ENCODE results near the gene PLSCR5. TPM values are rescaled to one million over a fixed set of nuclear protein-coding genes. Genes with fewer than 3 reads are reported as not detected.

PLSCR5 gene
- total RNA-seq, 1 experiment from 2014 or later: not detected

DNA sequence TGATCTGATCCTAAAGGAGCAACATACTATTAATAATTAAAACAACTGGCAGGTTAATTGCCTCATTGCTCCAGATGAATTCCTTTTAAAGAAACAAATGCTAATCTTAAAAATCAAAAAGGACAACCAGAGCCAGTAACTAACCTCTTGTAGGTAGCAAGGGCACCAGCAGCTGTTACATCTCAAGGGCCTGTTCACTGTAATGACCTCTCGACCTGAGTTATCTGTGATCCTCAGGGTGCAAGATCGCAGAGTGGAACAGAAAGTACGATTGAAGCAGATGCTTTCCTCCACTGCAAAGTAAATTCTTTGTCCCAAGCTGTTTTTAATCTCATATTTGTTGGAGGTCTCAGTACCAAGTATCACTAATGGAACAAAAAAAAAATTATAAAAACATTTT, 11.4 kb downstream of the PLSCR5 start:
- H3K36me3 ChIP-seq (ENCODE audit: control insufficient read depth, insufficient read depth, low read length): no peaks in the 10 kb centered on the region
- POLR2A ChIA-PET: no interaction called here
- H3K4me3 ChIP-seq (ENCODE audit: low read depth in 2 of 2, low read length in 2 of 2): no peak overlapping the region
- intact Hi-C loops (cut with micrococcal nuclease; ENCODE audit: unreplicated experiment): no loop called here
- no TSS peak for BruUV-seq (replicated peaks)
- H3K4me1 ChIP-seq (ENCODE audit: control insufficient read depth, insufficient read depth, low read length): no peaks in the 10 kb centered on the region
- TF ChIP-seq, protein P1, sequence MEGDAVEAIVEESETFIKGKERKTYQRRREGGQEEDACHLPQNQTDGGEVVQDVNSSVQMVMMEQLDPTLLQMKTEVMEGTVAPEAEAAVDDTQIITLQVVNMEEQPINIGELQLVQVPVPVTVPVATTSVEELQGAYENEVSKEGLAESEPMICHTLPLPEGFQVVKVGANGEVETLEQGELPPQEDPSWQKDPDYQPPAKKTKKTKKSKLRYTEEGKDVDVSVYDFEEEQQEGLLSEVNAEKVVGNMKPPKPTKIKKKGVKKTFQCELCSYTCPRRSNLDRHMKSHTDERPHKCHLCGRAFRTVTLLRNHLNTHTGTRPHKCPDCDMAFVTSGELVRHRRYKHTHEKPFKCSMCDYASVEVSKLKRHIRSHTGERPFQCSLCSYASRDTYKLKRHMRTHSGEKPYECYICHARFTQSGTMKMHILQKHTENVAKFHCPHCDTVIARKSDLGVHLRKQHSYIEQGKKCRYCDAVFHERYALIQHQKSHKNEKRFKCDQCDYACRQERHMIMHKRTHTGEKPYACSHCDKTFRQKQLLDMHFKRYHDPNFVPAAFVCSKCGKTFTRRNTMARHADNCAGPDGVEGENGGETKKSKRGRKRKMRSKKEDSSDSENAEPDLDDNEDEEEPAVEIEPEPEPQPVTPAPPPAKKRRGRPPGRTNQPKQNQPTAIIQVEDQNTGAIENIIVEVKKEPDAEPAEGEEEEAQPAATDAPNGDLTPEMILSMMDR (IDR thresholded peaks at IDR 0.05): no peak
- no peak for TF ChIP-seq TCF7L2 (IDR thresholded peaks at IDR 0.05; ENCODE audit: low read depth, low read length)
- TF ChIP-seq POLR2AphosphoS5 (IDR thresholded peaks at IDR 0.05; ENCODE audit: low read depth, low read length): no peak
- TF ChIP-seq, protein P2, sequence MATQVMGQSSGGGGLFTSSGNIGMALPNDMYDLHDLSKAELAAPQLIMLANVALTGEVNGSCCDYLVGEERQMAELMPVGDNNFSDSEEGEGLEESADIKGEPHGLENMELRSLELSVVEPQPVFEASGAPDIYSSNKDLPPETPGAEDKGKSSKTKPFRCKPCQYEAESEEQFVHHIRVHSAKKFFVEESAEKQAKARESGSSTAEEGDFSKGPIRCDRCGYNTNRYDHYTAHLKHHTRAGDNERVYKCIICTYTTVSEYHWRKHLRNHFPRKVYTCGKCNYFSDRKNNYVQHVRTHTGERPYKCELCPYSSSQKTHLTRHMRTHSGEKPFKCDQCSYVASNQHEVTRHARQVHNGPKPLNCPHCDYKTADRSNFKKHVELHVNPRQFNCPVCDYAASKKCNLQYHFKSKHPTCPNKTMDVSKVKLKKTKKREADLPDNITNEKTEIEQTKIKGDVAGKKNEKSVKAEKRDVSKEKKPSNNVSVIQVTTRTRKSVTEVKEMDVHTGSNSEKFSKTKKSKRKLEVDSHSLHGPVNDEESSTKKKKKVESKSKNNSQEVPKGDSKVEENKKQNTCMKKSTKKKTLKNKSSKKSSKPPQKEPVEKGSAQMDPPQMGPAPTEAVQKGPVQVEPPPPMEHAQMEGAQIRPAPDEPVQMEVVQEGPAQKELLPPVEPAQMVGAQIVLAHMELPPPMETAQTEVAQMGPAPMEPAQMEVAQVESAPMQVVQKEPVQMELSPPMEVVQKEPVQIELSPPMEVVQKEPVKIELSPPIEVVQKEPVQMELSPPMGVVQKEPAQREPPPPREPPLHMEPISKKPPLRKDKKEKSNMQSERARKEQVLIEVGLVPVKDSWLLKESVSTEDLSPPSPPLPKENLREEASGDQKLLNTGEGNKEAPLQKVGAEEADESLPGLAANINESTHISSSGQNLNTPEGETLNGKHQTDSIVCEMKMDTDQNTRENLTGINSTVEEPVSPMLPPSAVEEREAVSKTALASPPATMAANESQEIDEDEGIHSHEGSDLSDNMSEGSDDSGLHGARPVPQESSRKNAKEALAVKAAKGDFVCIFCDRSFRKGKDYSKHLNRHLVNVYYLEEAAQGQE (IDR thresholded peaks at IDR 0.05; ENCODE audit: insufficient read depth in 1 of 2, low read depth in 2 of 2, low read length in 1 of 2): no peak
- no peak for TF ChIP-seq SIN3A (IDR thresholded peaks at IDR 0.05; ENCODE audit: borderline replicate concordance, insufficient read depth, low read depth, low read length)
- in situ Hi-C loops (cut with HindIII; ENCODE audit: low pct_unique_long_range_greater_than_20kb, low sequenced_read_pairs): no loop called here
- H3K9me3 ChIP-seq (ENCODE audit: control insufficient read depth, insufficient read depth, low read depth, low read length): no peaks in the 10 kb centered on the region
- no peaks in the 10 kb centered on the region for H3K27me3 ChIP-seq (ENCODE audit: control insufficient read depth, insufficient read depth, low read length)
- no peak overlapping the region for H3K27ac ChIP-seq (ENCODE audit: low read length)
- ATAC-seq: no peak
- DNase-seq (ENCODE audit: low read depth, low spot score): no peak
- CTCF ChIA-PET: no interaction called here

DNA sequence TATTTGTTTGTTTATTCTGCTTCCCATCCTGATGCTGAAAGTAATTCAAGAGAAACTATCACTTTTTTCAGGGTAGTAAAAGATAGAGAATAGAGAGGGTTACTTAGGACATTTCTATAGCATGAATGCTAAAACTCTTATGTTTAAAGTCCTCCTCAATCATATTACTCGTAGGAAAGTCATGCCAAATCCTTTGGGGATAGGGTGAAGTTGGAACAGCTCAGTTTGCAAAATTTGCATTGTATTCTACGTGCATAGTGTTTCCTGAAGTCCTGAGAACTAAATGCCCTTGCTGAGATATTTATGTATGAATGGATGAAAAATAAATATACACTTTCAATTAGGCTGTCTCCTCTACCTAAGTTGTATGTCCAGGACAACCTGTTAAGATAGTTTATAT, 14.6 kb downstream of the PLSCR5 start:
- BruUV-seq (replicated peaks): no TSS peak
- intact Hi-C loops (cut with micrococcal nuclease; ENCODE audit: unreplicated experiment): loop anchor here (1.0 kb wide), 1 partner anchor 51 kb away; no protein-coding TSS in a partner anchor
- ATAC-seq (no peak), DNase-seq (ENCODE audit: low read depth, low spot score) (no peak)
- no peak overlapping the region for H3K4me3 ChIP-seq (ENCODE audit: low read depth in 2 of 2, low read length in 2 of 2)
- in situ Hi-C loops (cut with HindIII; ENCODE audit: low pct_unique_long_range_greater_than_20kb, low sequenced_read_pairs): no loop called here
- POLR2A ChIA-PET: no interaction called here
- no peaks in the 10 kb centered on the region for H3K9me3 ChIP-seq (ENCODE audit: control insufficient read depth, insufficient read depth, low read depth, low read length)
- TF ChIP-seq TCF7L2 (IDR thresholded peaks at IDR 0.05; ENCODE audit: low read depth, low read length) (no peak), POLR2AphosphoS5 (IDR thresholded peaks at IDR 0.05; ENCODE audit: low read depth, low read length) (no peak), SIN3A (IDR thresholded peaks at IDR 0.05; ENCODE audit: borderline replicate concordance, insufficient read depth, low read depth, low read length) (no peak)
- TF ChIP-seq, protein P1 (IDR thresholded peaks at IDR 0.05): no peak
- TF ChIP-seq, protein P2 (IDR thresholded peaks at IDR 0.05; ENCODE audit: insufficient read depth in 1 of 2, low read depth in 2 of 2, low read length in 1 of 2): no peak
- no peaks in the 10 kb centered on the region for H3K36me3 ChIP-seq (ENCODE audit: control insufficient read depth, insufficient read depth, low read length)
- no peaks in the 10 kb centered on the region; the same call in 1 of the 2 replicates for H3K27me3 ChIP-seq (ENCODE audit: control insufficient read depth, insufficient read depth, low read length)
- no peaks in the 10 kb centered on the region for H3K4me1 ChIP-seq (ENCODE audit: control insufficient read depth, insufficient read depth, low read length)
- no peak overlapping the region for H3K27ac ChIP-seq (ENCODE audit: low read length)
- CTCF ChIA-PET: interaction anchor here (0.7 kb wide), 1 partner anchor 509 kb away, joined by 5 read pairs; no protein-coding TSS in a partner anchor

All from Panc1 (cell line).